Measurements from ENCODE around the gene BECN2. TPM values are rescaled to one million over a fixed set of nuclear protein-coding genes. Genes with fewer than 3 reads are reported as not detected.

The BECN2 gene
- total RNA-seq, 1 donor from 2014 or later = not detected

- TF ChIP-seq, protein P1, sequence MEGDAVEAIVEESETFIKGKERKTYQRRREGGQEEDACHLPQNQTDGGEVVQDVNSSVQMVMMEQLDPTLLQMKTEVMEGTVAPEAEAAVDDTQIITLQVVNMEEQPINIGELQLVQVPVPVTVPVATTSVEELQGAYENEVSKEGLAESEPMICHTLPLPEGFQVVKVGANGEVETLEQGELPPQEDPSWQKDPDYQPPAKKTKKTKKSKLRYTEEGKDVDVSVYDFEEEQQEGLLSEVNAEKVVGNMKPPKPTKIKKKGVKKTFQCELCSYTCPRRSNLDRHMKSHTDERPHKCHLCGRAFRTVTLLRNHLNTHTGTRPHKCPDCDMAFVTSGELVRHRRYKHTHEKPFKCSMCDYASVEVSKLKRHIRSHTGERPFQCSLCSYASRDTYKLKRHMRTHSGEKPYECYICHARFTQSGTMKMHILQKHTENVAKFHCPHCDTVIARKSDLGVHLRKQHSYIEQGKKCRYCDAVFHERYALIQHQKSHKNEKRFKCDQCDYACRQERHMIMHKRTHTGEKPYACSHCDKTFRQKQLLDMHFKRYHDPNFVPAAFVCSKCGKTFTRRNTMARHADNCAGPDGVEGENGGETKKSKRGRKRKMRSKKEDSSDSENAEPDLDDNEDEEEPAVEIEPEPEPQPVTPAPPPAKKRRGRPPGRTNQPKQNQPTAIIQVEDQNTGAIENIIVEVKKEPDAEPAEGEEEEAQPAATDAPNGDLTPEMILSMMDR (conservative IDR thresholded peaks at IDR 0.05; ENCODE audit: low read depth, low read length) = no peak
- H3K4me3 ChIP-seq (ENCODE audit: low read depth, low read length) = no peak overlapping the region
- DNase-seq (ENCODE audit: low read depth) = no peak
Observed at GRCh38 chr1:241927321-241927720, 30.2 kb upstream of the BECN2 start.

GRCh38 chr1:241932845-241933244, 24.7 kb upstream of the BECN2 start:
- TF ChIP-seq, protein P1 (conservative IDR thresholded peaks at IDR 0.05; ENCODE audit: low read depth, low read length) = no peak
- H3K4me3 ChIP-seq (ENCODE audit: low read depth, low read length) = no peak overlapping the region
- DNase-seq (ENCODE audit: low read depth) = no peak

- H3K4me3 ChIP-seq (ENCODE audit: low read depth, low read length) = no peak overlapping the region
- DNase-seq (ENCODE audit: low read depth) = no peak
- TF ChIP-seq, protein P1 (conservative IDR thresholded peaks at IDR 0.05; ENCODE audit: low read depth, low read length) = no peak
Observed at GRCh38 chr1:241934201-241934848, 23.2 kb upstream of the BECN2 start.

- no peak for DNase-seq (ENCODE audit: low read depth)
- TF ChIP-seq, protein P1 (conservative IDR thresholded peaks at IDR 0.05; ENCODE audit: low read depth, low read length) = no peak
- H3K4me3 ChIP-seq (ENCODE audit: low read depth, low read length) = no peak overlapping the region
Observed at GRCh38 chr1:241934866-241935265, 22.7 kb upstream of the BECN2 start.

GRCh38 chr1:241939798-241940197, 17.8 kb upstream of the BECN2 start:
- no peak overlapping the region for H3K4me3 ChIP-seq (ENCODE audit: low read depth, low read length)
- DNase-seq (ENCODE audit: low read depth) = no peak
- TF ChIP-seq, protein P1 (conservative IDR thresholded peaks at IDR 0.05; ENCODE audit: low read depth, low read length) = no peak

GRCh38 chr1:241942738-241943137, 14.8 kb upstream of the BECN2 start:
- TF ChIP-seq, protein P1 (conservative IDR thresholded peaks at IDR 0.05; ENCODE audit: low read depth, low read length) = no peak
- DNase-seq (ENCODE audit: low read depth) = no peak
- no peak overlapping the region for H3K4me3 ChIP-seq (ENCODE audit: low read depth, low read length)

DNA sequence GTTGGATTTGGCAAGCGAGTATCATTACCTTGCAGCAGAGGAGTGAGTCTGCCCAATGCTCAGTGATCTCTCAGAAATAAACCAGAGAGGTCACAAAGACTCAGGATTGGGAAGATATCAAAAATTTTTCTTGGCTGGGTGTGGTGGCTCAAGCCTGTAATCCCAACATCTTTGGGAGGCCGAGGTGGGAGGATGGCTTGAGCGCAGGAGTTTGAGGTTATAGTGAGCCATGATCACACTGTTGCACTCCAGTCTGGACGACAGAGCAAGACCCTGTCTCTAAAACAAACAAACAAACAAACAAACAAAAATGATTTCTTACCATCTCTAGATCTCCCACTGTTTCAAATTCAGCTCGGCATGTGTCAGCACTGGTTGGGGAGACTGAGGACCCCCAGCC, 13.3 kb upstream of the BECN2 start:
- no peak overlapping the region for H3K4me3 ChIP-seq (ENCODE audit: low read depth, low read length)
- TF ChIP-seq, protein P1 (conservative IDR thresholded peaks at IDR 0.05; ENCODE audit: low read depth, low read length) = no peak
- DNase-seq (ENCODE audit: low read depth) = no peak

All from epithelial cell of proximal tubule (primary cell).